IPS-18a (cell line): ENCODE measurements around the gene HRH2.

Experiments used
- H3K27ac ChIP-seq: one replicate; pipeline ENCODE4 v1.5.1; 2013; ENCODE audit warnings: low read length
- H3K27me3 ChIP-seq: one replicate; pipeline ENCODE4 v1.6.1; 2013; ENCODE audit warnings: mild to moderate bottlenecking, low read length; ENCODE audit not compliant: control insufficient read depth, insufficient read depth
- H3K36me3 ChIP-seq: one replicate; pipeline ENCODE4 v1.6.1; 2013; ENCODE audit warnings: low read depth, low read length; ENCODE audit not compliant: control insufficient read depth
- H3K4me1 ChIP-seq: one replicate; pipeline ENCODE4 v1.6.1; 2013; ENCODE audit warnings: low read depth, low read length; ENCODE audit not compliant: control insufficient read depth
- H3K4me3 ChIP-seq: one replicate; pipeline ENCODE4 v1.5.1; 2013; ENCODE audit warnings: low read length
- H3K9ac ChIP-seq: one replicate; pipeline ENCODE4 v1.6.1; 2013; ENCODE audit warnings: mild to moderate bottlenecking, low read length, moderate library complexity
- H3K9me3 ChIP-seq: one replicate; pipeline ENCODE4 v1.6.1; 2013; ENCODE audit warnings: low read depth, low read length; ENCODE audit not compliant: control insufficient read depth

HRH2 gene

DNA sequence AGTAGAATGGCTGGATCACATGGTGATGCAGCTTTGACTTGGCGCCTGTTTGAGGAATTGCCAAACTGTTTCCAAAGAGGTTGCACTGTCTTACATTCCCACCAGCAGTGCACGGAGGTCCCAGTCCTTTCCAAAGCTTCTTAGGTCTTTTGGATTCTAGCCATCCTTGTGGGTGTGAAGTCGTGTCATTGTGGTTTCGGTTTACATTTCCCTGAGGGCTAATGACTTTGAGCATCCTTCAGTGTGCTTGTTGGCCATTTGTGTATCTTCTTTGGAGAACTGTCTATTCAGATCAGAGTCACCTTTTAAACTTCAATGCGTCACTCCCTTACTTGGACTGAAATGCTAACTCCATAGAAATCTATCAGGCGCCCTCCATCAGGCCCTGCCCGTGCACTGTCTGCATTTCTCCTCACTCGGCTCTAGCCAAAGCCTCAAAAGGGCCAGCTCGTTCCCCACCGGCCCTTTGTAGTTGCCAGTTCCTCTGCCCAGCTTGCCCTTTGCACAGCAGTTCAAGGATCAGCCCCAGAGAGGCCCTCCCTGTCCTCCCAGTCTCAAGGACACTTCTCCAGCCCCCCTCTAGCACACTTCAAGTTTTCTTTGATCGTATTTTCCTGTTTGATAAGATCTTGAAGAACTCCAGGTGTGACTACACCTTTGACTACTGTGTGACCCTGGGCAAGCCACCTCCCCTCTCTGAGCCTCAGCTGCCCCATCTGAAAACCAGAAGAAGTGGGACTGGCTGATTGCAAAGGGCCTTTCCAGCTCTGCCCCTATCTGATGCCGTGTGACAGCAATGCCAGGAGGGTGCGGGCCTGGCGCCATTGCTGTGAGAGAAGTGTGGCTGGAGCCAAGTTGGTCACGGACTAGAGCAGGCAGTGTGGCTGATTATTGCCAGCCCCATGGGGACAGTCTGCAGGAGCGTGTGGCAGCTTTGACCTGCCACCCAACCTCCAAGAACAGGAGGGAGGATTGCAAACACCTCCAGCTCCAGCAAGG lies 5.6 kb downstream of the HRH2 start:
- no peak overlapping the region for H3K27ac ChIP-seq
- no peak overlapping the region for H3K9ac ChIP-seq
- peaks cover 4% of the 10 kb centered on the region for H3K27me3 ChIP-seq
- H3K4me1 ChIP-seq: no peaks in the 10 kb centered on the region
- H3K4me3 ChIP-seq: no peak overlapping the region
- H3K36me3 ChIP-seq: no peaks in the 10 kb centered on the region
- H3K9me3 ChIP-seq: no peaks in the 10 kb centered on the region

DNA sequence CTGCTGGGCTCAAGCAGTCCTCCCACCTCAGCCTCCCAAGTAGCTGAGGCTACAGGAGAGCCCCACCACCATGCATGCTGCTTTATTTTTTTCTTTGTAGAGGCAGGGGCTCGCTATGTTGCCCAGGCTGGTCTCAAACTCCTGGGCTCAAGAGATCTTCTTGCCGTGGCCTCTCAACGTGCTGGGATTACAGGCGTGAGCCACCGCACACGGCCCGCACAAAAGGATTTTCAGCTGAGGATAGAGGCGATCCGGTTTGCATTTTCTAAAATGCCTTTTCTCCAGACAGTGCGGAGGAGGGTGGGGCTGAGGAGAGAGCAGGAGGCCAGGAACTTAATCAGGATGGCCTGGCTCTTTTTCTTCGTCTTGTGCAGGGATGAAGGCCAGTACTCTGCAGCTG lies 6.9 kb downstream of the HRH2 start:
- Histone ChIP-seq H3K9me3 (no peaks in the 10 kb centered on the region), H3K9ac (no peak overlapping the region), H3K36me3 (no peaks in the 10 kb centered on the region), H3K4me1 (no peaks in the 10 kb centered on the region), H3K4me3 (no peak overlapping the region), H3K27me3 (no peaks in the 10 kb centered on the region), H3K27ac (no peak overlapping the region)

GRCh38 chr5:175666216-175666615 lies 8.3 kb downstream of the HRH2 start:
- Histone ChIP-seq H3K9ac (no peak overlapping the region), H3K27me3 (no peaks in the 10 kb centered on the region), H3K4me1 (no peaks in the 10 kb centered on the region), H3K9me3 (no peaks in the 10 kb centered on the region), H3K27ac (no peak overlapping the region), H3K4me3 (no peak overlapping the region), H3K36me3 (no peaks in the 10 kb centered on the region)

- no peaks in the 10 kb centered on the region for H3K9me3 ChIP-seq
- H3K4me1 ChIP-seq: no peaks in the 10 kb centered on the region
- H3K27ac ChIP-seq: no peak overlapping the region
- no peak overlapping the region for H3K9ac ChIP-seq
- H3K4me3 ChIP-seq: no peak overlapping the region
- H3K36me3 ChIP-seq: no peaks in the 10 kb centered on the region
- H3K27me3 ChIP-seq: no peaks in the 10 kb centered on the region
Observed at GRCh38 chr5:175668006-175668405, 10.1 kb downstream of the HRH2 start.

DNA sequence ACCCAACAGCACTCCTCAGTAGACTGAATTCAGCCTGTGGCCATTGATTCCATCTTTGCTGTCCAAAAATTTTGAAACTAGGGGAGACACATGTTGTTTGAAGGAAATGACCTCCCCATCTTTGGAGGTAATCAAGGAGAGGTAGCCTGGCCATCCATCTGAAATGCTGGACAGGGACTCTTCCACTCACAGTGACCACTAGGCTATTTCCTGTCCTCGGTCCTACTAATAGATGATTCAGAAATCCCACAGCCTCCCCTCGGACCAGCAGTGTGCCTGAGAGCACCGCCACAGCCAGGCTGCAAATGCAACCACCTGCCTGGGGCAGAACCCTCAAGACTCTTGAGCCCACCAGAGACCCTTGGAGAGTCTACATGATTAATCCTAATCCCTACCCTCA lies 12.5 kb downstream of the HRH2 start:
- H3K4me1 ChIP-seq: no peaks in the 10 kb centered on the region
- H3K27ac ChIP-seq: no peak overlapping the region
- H3K36me3 ChIP-seq: no peaks in the 10 kb centered on the region
- no peaks in the 10 kb centered on the region for H3K27me3 ChIP-seq
- no peak overlapping the region for H3K4me3 ChIP-seq
- H3K9me3 ChIP-seq: no peaks in the 10 kb centered on the region
- H3K9ac ChIP-seq: no peak overlapping the region

DNA sequence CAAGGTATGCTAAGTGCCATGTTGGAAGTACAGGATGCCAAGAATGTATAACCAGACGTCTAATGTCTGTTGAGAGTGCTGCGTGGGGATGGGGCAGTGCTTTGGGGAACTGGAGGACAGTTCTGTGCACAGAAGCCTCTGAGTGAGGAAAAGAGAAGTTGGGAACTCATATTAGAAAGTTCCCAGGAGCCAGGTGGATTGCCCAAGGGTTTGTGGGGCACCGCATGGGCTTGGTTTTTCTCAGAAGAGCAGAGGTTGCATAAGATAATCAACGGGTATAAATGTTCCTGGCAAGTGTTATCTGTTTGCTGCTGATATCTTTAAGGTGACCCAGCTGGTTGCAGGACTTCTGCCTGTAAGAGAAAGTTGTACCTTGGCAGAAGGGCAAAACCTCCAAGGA lies 13.1 kb downstream of the HRH2 start:
- Histone ChIP-seq H3K4me1 (no peaks in the 10 kb centered on the region), H3K27ac (no peak overlapping the region), H3K9me3 (no peaks in the 10 kb centered on the region), H3K36me3 (no peaks in the 10 kb centered on the region), H3K4me3 (no peak overlapping the region), H3K27me3 (no peaks in the 10 kb centered on the region), H3K9ac (no peak overlapping the region)

GRCh38 chr5:175672976-175673648 lies 15.2 kb downstream of the HRH2 start:
- no peaks in the 10 kb centered on the region for H3K9me3 ChIP-seq
- no peak overlapping the region for H3K4me3 ChIP-seq
- no peaks in the 10 kb centered on the region for H3K4me1 ChIP-seq
- H3K27ac ChIP-seq: no peak overlapping the region
- no peaks in the 10 kb centered on the region for H3K27me3 ChIP-seq
- H3K36me3 ChIP-seq: no peaks in the 10 kb centered on the region
- H3K9ac ChIP-seq: no peak overlapping the region

DNA sequence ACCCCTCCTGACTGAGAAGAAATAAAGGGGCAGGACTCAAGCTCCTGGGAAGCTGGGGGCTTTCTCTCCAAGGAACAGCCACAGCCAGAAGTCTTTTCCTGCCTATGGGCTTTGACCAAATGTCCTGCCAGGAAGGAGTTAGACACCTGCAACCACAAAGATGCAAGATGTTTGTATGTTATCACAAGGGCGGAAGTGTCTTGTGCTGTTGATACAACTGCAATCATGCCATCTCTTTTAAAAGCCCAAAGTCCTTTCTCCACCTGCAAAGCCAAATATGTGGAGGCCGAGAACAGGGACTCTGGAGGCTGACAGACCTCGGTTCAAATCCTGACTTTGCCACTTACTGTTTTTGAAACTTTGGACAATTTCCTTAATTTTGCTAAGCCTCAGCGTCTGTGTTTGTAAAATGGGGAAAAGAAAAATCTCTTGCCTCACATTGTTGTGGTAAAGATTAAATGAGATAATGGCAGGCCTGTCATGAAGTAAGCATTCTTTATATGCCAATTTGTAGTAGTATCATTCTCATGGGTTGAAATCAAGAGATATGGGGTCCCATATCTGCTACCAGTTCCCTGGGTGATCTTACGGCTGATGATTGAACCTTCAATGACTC lies 17.0 kb downstream of the HRH2 start:
- Histone ChIP-seq H3K27ac (no peak overlapping the region), H3K36me3 (no peaks in the 10 kb centered on the region), H3K27me3 (no peaks in the 10 kb centered on the region), H3K4me1 (no peaks in the 10 kb centered on the region), H3K9me3 (no peaks in the 10 kb centered on the region), H3K9ac (no peak overlapping the region), H3K4me3 (no peak overlapping the region)

- no peak overlapping the region for H3K9ac ChIP-seq
- H3K4me3 ChIP-seq: no peak overlapping the region
- H3K9me3 ChIP-seq: no peaks in the 10 kb centered on the region
- H3K27me3 ChIP-seq: no peaks in the 10 kb centered on the region
- no peaks in the 10 kb centered on the region for H3K4me1 ChIP-seq
- H3K36me3 ChIP-seq: no peaks in the 10 kb centered on the region
- H3K27ac ChIP-seq: no peak overlapping the region
Observed at GRCh38 chr5:175675873-175676272, 18.0 kb downstream of the HRH2 start.

DNA sequence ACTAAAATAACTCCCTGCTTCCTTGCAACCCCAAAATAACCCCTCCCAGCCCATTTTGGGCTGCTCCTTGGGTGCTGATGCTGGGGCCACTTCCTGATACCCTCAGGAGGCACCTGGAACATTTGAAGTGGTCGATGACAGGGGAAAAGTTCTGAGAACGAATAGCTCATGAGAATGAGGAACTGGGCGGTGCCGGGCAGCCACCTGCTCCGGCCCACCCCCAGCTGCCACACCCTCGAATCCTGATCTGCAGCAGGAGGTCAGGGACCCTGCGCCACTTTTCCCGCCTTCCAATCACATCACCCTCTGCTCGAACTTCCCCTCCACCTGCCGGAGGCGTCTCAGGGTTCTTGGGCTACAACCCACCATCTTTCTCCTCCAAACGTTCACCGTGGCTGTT lies 19.7 kb downstream of the HRH2 start:
- Histone ChIP-seq H3K9me3 (no peaks in the 10 kb centered on the region), H3K4me3 (no peak overlapping the region), H3K36me3 (no peaks in the 10 kb centered on the region), H3K27ac (no peak overlapping the region), H3K4me1 (no peaks in the 10 kb centered on the region), H3K27me3 (no peaks in the 10 kb centered on the region), H3K9ac (no peak overlapping the region)

GRCh38 chr5:175678074-175678473 lies 20.2 kb downstream of the HRH2 start:
- Histone ChIP-seq H3K4me1 (no peaks in the 10 kb centered on the region), H3K4me3 (no peak overlapping the region), H3K9me3 (no peaks in the 10 kb centered on the region), H3K36me3 (no peaks in the 10 kb centered on the region), H3K27me3 (no peaks in the 10 kb centered on the region), H3K27ac (no peak overlapping the region), H3K9ac (no peak overlapping the region)
